H1 (cell line): ENCODE measurements around the gene TRIP13. TPM values are rescaled to one million over a fixed set of nuclear protein-coding genes. Genes with fewer than 3 reads are reported as not detected.

Experiments
- CTCF ChIA-PET: fragments of 300-600 bp; sonication (Branson Sonifier 250); formaldehyde crosslinking; loops from one replicate; lab custom pipeline; 2021; ENCODE audit not compliant: partially characterized antibody; lab: Charles Lee
- POLR2A ChIA-PET: fragments of 300-600 bp; sonication (Branson Sonifier 250); formaldehyde crosslinking; loops from one replicate; lab custom pipeline; 2021; ENCODE audit warnings: inconsistent platforms; ENCODE audit not compliant: partially characterized antibody; lab: Charles Lee
- DNase-seq, 2 experiments: peaks; one replicate each; pipeline versions ENCODE4 v3.0.0 to v3.0.0-alpha.2; 2010 to 2022; ENCODE audit warnings: low spot score in 2 of 2, low read depth in 1 of 2, mixed read lengths in 1 of 2
- FAIRE-seq: peaks from 2 replicates; lab custom pipeline; 2011; peaks lifted over from hg19 to GRCh38; lab: Jason Lieb, UNC
- H2AFZ ChIP-seq: 2 replicates; pipeline ENCODE4 v1.8.1; 2012; ENCODE audit warnings: low read length, inconsistent platforms
- H2AK5ac ChIP-seq: 2 replicates; pipeline ENCODE4 v1.6.1; 2013; ENCODE audit warnings: low read depth, low read length
- H2BK120ac ChIP-seq: replicated peaks from 2 replicates; pipeline ENCODE3; 2013; ENCODE audit warnings: low read depth, low read length, inconsistent platforms
- H2BK12ac ChIP-seq: 2 replicates; pipeline ENCODE4 v1.6.1; 2013; ENCODE audit warnings: low read depth, low read length
- H2BK15ac ChIP-seq: 2 replicates; pipeline ENCODE4 v1.6.1; 2013; ENCODE audit warnings: low read length
- H2BK20ac ChIP-seq: 2 replicates; pipeline ENCODE4 v1.6.1; 2013; ENCODE audit warnings: low read length
- H2BK5ac ChIP-seq: 2 replicates; pipeline ENCODE4 v1.6.1; 2013; ENCODE audit warnings: low read depth, low read length
- H3K14ac ChIP-seq: 2 replicates; pipeline ENCODE4 v1.6.1; 2013; ENCODE audit warnings: inconsistent platforms; ENCODE audit not compliant: insufficient read length
- H3K18ac ChIP-seq: 2 replicates; pipeline ENCODE4 v1.6.1; 2013; ENCODE audit warnings: low read length; ENCODE audit errors: extremely low read depth
- H3K23ac ChIP-seq: 2 replicates; pipeline ENCODE4 v1.6.1; 2013; ENCODE audit warnings: inconsistent platforms; ENCODE audit not compliant: insufficient read length
- H3K23me2 ChIP-seq: 2 replicates; pipeline ENCODE4 v1.6.1; 2013; ENCODE audit warnings: low read depth, low read length
- H3K27ac ChIP-seq: 2 replicates; pipeline ENCODE4 v1.6.1; 2011; ENCODE audit warnings: low read depth, low read length, inconsistent platforms
- H3K27me3 ChIP-seq, 4 experiments: replicated peaks in 1 of 4; 1 replicate in 1 of 4; 2 replicates in 3 of 4; pipeline versions ENCODE4 v1.6.1 to v1.8.1; 2011 to 2013; ENCODE audit warnings: low read length in 3 of 4, mild to moderate bottlenecking in 3 of 4, inconsistent platforms in 2 of 4, mixed read lengths in 2 of 4, moderate library complexity in 1 of 4; ENCODE audit not compliant: control insufficient read depth in 3 of 4, insufficient read depth in 3 of 4; ENCODE audit errors: extremely low read depth in 1 of 4
- H3K36me3 ChIP-seq, 4 experiments: 2 replicates each; pipeline versions ENCODE4 v1.6.1 to v1.8.1; 2011 to 2013; ENCODE audit warnings: mild to moderate bottlenecking in 4 of 4, low read length in 3 of 4, moderate library complexity in 2 of 4, control low read depth in 1 of 4, inconsistent platforms in 1 of 4; ENCODE audit not compliant: insufficient read depth in 4 of 4, control insufficient read depth in 2 of 4
- H3K4ac ChIP-seq: replicated peaks from 2 replicates; pipeline ENCODE3; 2013; ENCODE audit warnings: low read length, low read depth, mixed read lengths, inconsistent platforms; ENCODE audit not compliant: insufficient read length
- H3K4me1 ChIP-seq, 4 experiments: replicated peaks in 1 of 4; 1 replicate in 1 of 4; 2 replicates in 3 of 4; pipeline versions ENCODE4 v1.6.1 to v1.8.1; 2011 to 2013; ENCODE audit warnings: low read length in 3 of 4, inconsistent platforms in 2 of 4, mixed read lengths in 1 of 4; ENCODE audit not compliant: insufficient read depth in 4 of 4, control insufficient read depth in 3 of 4
- H3K4me2 ChIP-seq, 2 experiments: 2 replicates each; pipeline versions ENCODE4 v1.6.1 to v1.8.1; 2011 to 2013; ENCODE audit warnings: low read depth in 2 of 2, low read length in 2 of 2, control low read depth in 1 of 2, inconsistent platforms in 1 of 2, mild to moderate bottlenecking in 1 of 2; ENCODE audit not compliant: insufficient read depth in 1 of 2
- H3K4me3 ChIP-seq, 4 experiments: fragments of 200-600, 300-600 bp in 1 of 4; sonication (generic), shearing (Covaris generic), sonication (Bioruptor Twin) in 1 of 4; 2 replicates each; pipeline versions ENCODE4 v1.5.1 to v1.8.1; 2011 to 2016; ENCODE audit warnings: low read length in 4 of 4, low read depth in 3 of 4, control low read depth in 2 of 4, inconsistent platforms in 2 of 4, mild to moderate bottlenecking in 2 of 4, mixed read lengths in 1 of 4, moderate library complexity in 1 of 4; ENCODE audit not compliant: insufficient read depth in 2 of 4; ENCODE audit errors: extremely low read depth in 1 of 4
- H3K56ac ChIP-seq: replicated peaks from 2 replicates; pipeline ENCODE3; 2013; ENCODE audit warnings: low read depth, mild to moderate bottlenecking, mixed read lengths, low read length, inconsistent platforms; ENCODE audit not compliant: insufficient read length
- H3K79me1 ChIP-seq: 2 replicates; pipeline ENCODE4 v1.6.1; 2013; ENCODE audit warnings: low read depth, low read length, control low read depth
- H3K79me2 ChIP-seq, 2 experiments: 2 replicates each; pipeline versions ENCODE4 v1.6.1 to v1.8.1; 2012 to 2013; ENCODE audit warnings: low read length in 2 of 2, mild to moderate bottlenecking in 2 of 2, inconsistent platforms in 1 of 2; ENCODE audit not compliant: insufficient read depth in 2 of 2, control insufficient read depth in 1 of 2
- H3K9ac ChIP-seq, 4 experiments: replicated peaks in 1 of 4; 1 replicate in 1 of 4; 2 replicates in 3 of 4; pipeline versions ENCODE4 v1.6.1 to v1.8.1; 2011 to 2013; ENCODE audit warnings: low read depth in 3 of 4, low read length in 3 of 4, control low read depth in 2 of 4, mild to moderate bottlenecking in 2 of 4, moderate library complexity in 2 of 4, inconsistent platforms in 1 of 4; ENCODE audit errors: extremely low read depth in 1 of 4
- H3K9me3 ChIP-seq, 2 experiments: 2 replicates each; pipeline versions ENCODE4 v1.6.1 to v1.8.1; 2012 to 2013; ENCODE audit warnings: mild to moderate bottlenecking in 2 of 2, moderate library complexity in 2 of 2, control low read depth in 1 of 2, inconsistent platforms in 1 of 2, low read depth in 1 of 2, low read length in 1 of 2, mixed read lengths in 1 of 2; ENCODE audit not compliant: insufficient read depth in 2 of 2
- H4K20me1 ChIP-seq, 2 experiments: replicated peaks in 1 of 2; 2 replicates each; pipeline versions ENCODE3 to v1.8.1; 2011 to 2013; ENCODE audit warnings: inconsistent platforms in 2 of 2, low read length in 2 of 2, mild to moderate bottlenecking in 1 of 2; ENCODE audit not compliant: insufficient read depth in 2 of 2, control insufficient read depth in 1 of 2
- H4K5ac ChIP-seq: 2 replicates; pipeline ENCODE4 v1.6.1; 2013; ENCODE audit warnings: low read length, low read depth, mixed read lengths, inconsistent platforms; ENCODE audit not compliant: insufficient read length
- H4K8ac ChIP-seq: 2 replicates; pipeline ENCODE4 v1.8.0; 2013; ENCODE audit warnings: mild to moderate bottlenecking, moderate library complexity, low read length, inconsistent platforms; ENCODE audit not compliant: insufficient read depth; ENCODE audit errors: extremely low read depth
- H4K91ac ChIP-seq: replicated peaks from 2 replicates; pipeline ENCODE3; 2013; ENCODE audit warnings: low read length, mixed read lengths, inconsistent platforms; ENCODE audit not compliant: insufficient read length
- BCL11A ChIP-seq, 2 experiments: IDR thresholded peaks; one replicate each; pipeline ENCODE4 v1.6.1; 2011; ENCODE audit warnings: low read depth in 2 of 2, low read length in 2 of 2, mild to moderate bottlenecking in 2 of 2
- E2F6 ChIP-seq: IDR thresholded peaks from 2 replicates; pipeline ENCODE4 v1.6.1; 2012; ENCODE audit warnings: inconsistent platforms
- GTF2F1 ChIP-seq: IDR thresholded peaks from 2 replicates; pipeline ENCODE4 v1.6.1; 2012; ENCODE audit warnings: low read depth, low read length, improper control_type of control experiment, borderline replicate concordance
- POU5F1 ChIP-seq: IDR thresholded peaks from 2 replicates; pipeline ENCODE4 v1.6.1; 2011; ENCODE audit warnings: low read depth, mild to moderate bottlenecking, low read length, moderate library complexity
- WGBS, 2 experiments: shearing (Covaris generic) in 1 of 2; methylation state at CpG; one replicate each; pipeline versions ENCODE4 v1.1.6 to v1.1.7; 2013 to 2015; ENCODE audit warnings: low lambda C conversion rate in 2 of 2, mixed read lengths in 2 of 2, inconsistent platforms in 1 of 2, low coverage in 1 of 2, missing lambda C conversion rate in 1 of 2; ENCODE audit not compliant: insufficient replicate concordance in 2 of 2, insufficient coverage in 1 of 2, insufficient read length in 1 of 2; ENCODE audit errors: extremely low coverage in 1 of 2, missing lambda C conversion rate in 1 of 2; 5-methylcytosine and 5-hydroxymethylcytosine counted together
- polyA plus RNA-seq, 7 experiments: library from polyadenylated mRNA; depleted of rRNA in 3 of 7; stranded (reverse) in 5 of 7; unstranded in 2 of 7; fragments of >200 nt in 5 of 7; fragments of 200-250 nt in 2 of 7; gene quantifications; 1 replicate in 5 of 7; 2 replicates in 1 of 7; 4 replicates in 1 of 7; pipeline versions ENCODE4 v1.2.1 to v1.2.3, GENCODE V29; 2011 to 2013; ENCODE audit warnings: missing spikeins in 2 of 7, mixed read lengths in 2 of 7
- total RNA-seq: library from RNA; stranded (reverse); fragmentation: NEBNext Ultra II Directional; extraction: Animal tissue kit (Norgen Biotek cat#: 25700); gene quantifications from 2 replicates; pipeline ENCODE4 v1.2.1, GENCODE V29; 2021

TRIP13 gene
- total and polyA plus RNA-seq, 2 of the 8 experiments (the other 6 are each of a cell fraction or from before 2014, with no cell fraction given) = 20.0 to 39.2 TPM

- no peak for TF ChIP-seq POU5F1
- no peak for TF ChIP-seq GTF2F1
- TF ChIP-seq BCL11A (IDR thresholded peaks at IDR 0.05; ENCODE audit: low read depth in 2 of 2, low read length in 2 of 2) = no peak
- TF ChIP-seq E2F6 = no peak
- Histone ChIP-seq H3K79me1 (no peaks in the 10 kb centered on the region), H4K20me1 (no peaks in the 10 kb centered on the region), H3K56ac (no peak overlapping the region), H2BK5ac (no peak overlapping the region), H2BK12ac (no peak overlapping the region), H3K9me3 (no peaks in the 10 kb centered on the region), H3K4me2 (no peak overlapping the region), H3K9ac (no peak overlapping the region), H3K27me3 (no peaks in the 10 kb centered on the region), H4K8ac (no peak overlapping the region), H2BK20ac (no peak overlapping the region), H3K79me2 (no peaks in the 10 kb centered on the region), H2AK5ac (no peak overlapping the region), H4K5ac (no peak overlapping the region), H4K91ac (no peak overlapping the region), H3K4ac (no peak overlapping the region), H3K36me3 (no peaks in the 10 kb centered on the region), H3K14ac (no peak overlapping the region), H3K4me1 (no peaks in the 10 kb centered on the region), H2AFZ (no peak overlapping the region), H3K27ac (no peak overlapping the region), H3K18ac (no peak overlapping the region), H3K23ac (no peak overlapping the region), H3K23me2 (no peaks in the 10 kb centered on the region), H3K4me3 (no peak overlapping the region), H2BK120ac (no peak overlapping the region), H2BK15ac (no peak overlapping the region)
- 74% methylated on average over 4 of the region's 4 CpGs; no CpG with 5 or more reads in 1 of the 2 experiments for WGBS, 2 experiments
- ChIA-PET CTCF (interaction anchor here (0.5 to 4.9 kb wide), 9 partner anchors 9 to 270 kb away, joined by 3 to 20 read pairs (median 10); partner anchors contain the start of gene NKD2), POLR2A (interaction anchor here (1.7 kb wide), 1 partner anchor 14 kb away, joined by 8 read pairs; no protein-coding TSS in a partner anchor)
- DNase-seq (no peak), FAIRE-seq (no peak)
Observed at GRCh38 chr5:932628-933250, 40.1 kb downstream of the TRIP13 start.
